HepG2 (cell line): ENCODE data around the gene PLSCR3. TPM values are rescaled to one million over a fixed set of nuclear protein-coding genes. Genes with fewer than 3 reads are reported as not detected.

Source experiments
- BHLHE40 ChIP-seq: IDR thresholded peaks from 2 replicates; pipeline ENCODE4 v1.6.1; 2011; ENCODE audit warnings: low read length, improper control_type of control experiment
- HDAC6 ChIP-seq: fragments of 200-600 bp; sonication (generic); IDR thresholded peaks from 2 replicates; pipeline ENCODE4 v1.7.0; 2017; ENCODE audit warnings: mild to moderate bottlenecking, antibody characterized with exemption, low read length, low read depth
- IRF9 ChIP-seq: sonication (generic); formaldehyde crosslinking; IDR thresholded peaks from 2 replicates; pipeline ENCODE4 v1.8.0; 2022; ENCODE audit warnings: missing genetic modification reagents, mild to moderate bottlenecking, borderline replicate concordance
- MXI1 ChIP-seq: IDR thresholded peaks from 3 replicates; pipeline ENCODE4 v1.6.1; 2012; ENCODE audit warnings: low read depth, low read length, inconsistent platforms, borderline replicate concordance
- POLR2G ChIP-seq: fragments of 200-400 bp; formaldehyde crosslinking; IDR thresholded peaks from 2 replicates; pipeline ENCODE4 v1.6.1; 2018; ENCODE audit warnings: mild to moderate bottlenecking, low read depth, low read length, moderate library complexity
- RBM22 ChIP-seq: fragments of 200-400 bp; formaldehyde crosslinking; optimal IDR thresholded peaks from 2 replicates; pipeline ENCODE3; 2017; ENCODE audit warnings: mild to moderate bottlenecking, low read length, moderate library complexity
- REL ChIP-seq: sonication (generic); formaldehyde crosslinking; conservative IDR thresholded peaks from 2 replicates; pipeline ENCODE4 v1.8.0; 2022; ENCODE audit warnings: mild to moderate bottlenecking, missing genetic modification reagents, moderate library complexity
- SOX6 ChIP-seq, 2 experiments: fragments of 450-650 bp in 1 of 2; sonication (generic) in 1 of 2; formaldehyde crosslinking in 1 of 2; IDR thresholded peaks; 2 replicates each; pipeline versions ENCODE4 v1.4.0 to v1.6.1; 2017 to 2020; ENCODE audit warnings: antibody characterized with exemption in 1 of 2, mild to moderate bottlenecking in 1 of 2, missing genetic modification reagents in 1 of 2
- THAP11 ChIP-seq: IDR thresholded peaks from 2 replicates; pipeline ENCODE4 v1.6.1; 2016; ENCODE audit warnings: missing biosample characterization, missing genetic modification reagents
- THAP7 ChIP-seq: sonication (generic); formaldehyde crosslinking; IDR thresholded peaks from 2 replicates; pipeline ENCODE4 v1.8.1; 2023; ENCODE audit warnings: mild to moderate bottlenecking, missing genetic modification reagents
- ZFP36L1 ChIP-seq: sonication (generic); formaldehyde crosslinking; IDR thresholded peaks from 2 replicates; pipeline ENCODE4 v1.8.0; 2022; ENCODE audit warnings: mild to moderate bottlenecking, missing genetic modification reagents, moderate library complexity
- ZNF142 ChIP-seq: sonication (generic); formaldehyde crosslinking; IDR thresholded peaks from 2 replicates; pipeline ENCODE4 v1.4.0; 2020; ENCODE audit warnings: missing genetic modification reagents
- ZNF234 ChIP-seq: sonication (generic); formaldehyde crosslinking; conservative IDR thresholded peaks from 2 replicates; pipeline ENCODE4 v1.5.1; 2020; ENCODE audit warnings: mild to moderate bottlenecking, missing genetic modification reagents
- ZNF597 ChIP-seq: sonication (generic); formaldehyde crosslinking; IDR thresholded peaks from 2 replicates; pipeline ENCODE4 v1.5.0; 2020; ENCODE audit warnings: missing genetic modification reagents
- ZNF687 ChIP-seq: sonication (generic); formaldehyde crosslinking; IDR thresholded peaks from 2 replicates; pipeline ENCODE4 v1.5.1; 2020; ENCODE audit warnings: mild to moderate bottlenecking, missing genetic modification reagents, moderate library complexity
- polyA plus RNA-seq, 8 experiments: library from polyadenylated mRNA; depleted of rRNA in 3 of 8; stranded (reverse) in 7 of 8; unstranded in 1 of 8; fragments of >200 nt; fragmentation: Illumina TruSeq in 4 of 8; extraction: Trizol in 4 of 8; gene quantifications; 2 replicates each; pipeline versions ENCODE4 v1.2.1 to v1.2.3, GENCODE V29; 2011 to 2016; ENCODE audit warnings: low read depth in 4 of 8, missing spikeins in 1 of 8, mixed read lengths in 1 of 8; ENCODE audit not compliant: insufficient read depth in 1 of 8
- total RNA-seq, 5 experiments: library from RNA; depleted of rRNA; stranded (reverse); fragments of >200 nt; fragmentation: Illumina TruSeq; extraction: Trizol; gene quantifications; 2 replicates each; pipeline ENCODE4 v1.2.3, GENCODE V29; 2016; ENCODE audit warnings: low read depth in 1 of 5

The PLSCR3 gene
- total and polyA plus RNA-seq, 2 of the 13 experiments (the other 11 are each of a cell fraction or from before 2014, with no cell fraction given) = 5.6 to 6.2 TPM

- TF ChIP-seq ZNF142 (CRISPR knock-in tag) (0 out of 2 replicates have a peak, but pooled peaks have one; percentile 11), REL (no peak), THAP11 (CRISPR knock-in tag) (no peak), IRF9 (CRISPR knock-in tag) (peak; percentile 18; the same call in 1 of the 2 replicates), BHLHE40 (no peak), HDAC6 (no peak), ZFP36L1 (CRISPR knock-in tag) (no peak), ZNF234 (no peak), MXI1 (no peak), ZNF597 (no peak), POLR2G (peak; percentile 77), RBM22 (no peak), THAP7 (CRISPR knock-in tag) (no peak), SOX6 (IDR thresholded peaks at IDR 0.05) (no peak), SOX6 (CRISPR knock-in tag; IDR thresholded peaks at IDR 0.05) (no peak), ZNF687 (CRISPR knock-in tag) (peak; percentile 75)
Measured at GRCh38 chr17:7380855-7381683, 13.3 kb downstream of the PLSCR3 start, which contains the start of gene TNK1 (continued).
